ENCODE data around the gene PIGZ.

GRCh38 chr3:196976941-196977340 is 8.3 kb upstream of the PIGZ start:
- no peak for TF ChIP-seq CTCF (IDR thresholded peaks at IDR 0.05)
- no peak for TF ChIP-seq POLR2A (IDR thresholded peaks at IDR 0.05)
- TF ChIP-seq POLR2AphosphoS5 (IDR thresholded peaks at IDR 0.05) = no peak
